Stimulated activated CD8-positive, alpha-beta memory T cell treated with anti-CD3 and anti-CD28 coated beads, Interleukin-12 subunit alpha, Interleukin-12 subunit beta, amount 100 ng/mL, for 1 hour (primary cell): ENCODE measurements around the gene GREM1.

Source experiments
- DNase-seq: peaks from one replicate; pipeline ENCODE4 v3.0.0-alpha.2; 2020; ENCODE audit warnings: low read depth

GREM1 gene

DNA sequence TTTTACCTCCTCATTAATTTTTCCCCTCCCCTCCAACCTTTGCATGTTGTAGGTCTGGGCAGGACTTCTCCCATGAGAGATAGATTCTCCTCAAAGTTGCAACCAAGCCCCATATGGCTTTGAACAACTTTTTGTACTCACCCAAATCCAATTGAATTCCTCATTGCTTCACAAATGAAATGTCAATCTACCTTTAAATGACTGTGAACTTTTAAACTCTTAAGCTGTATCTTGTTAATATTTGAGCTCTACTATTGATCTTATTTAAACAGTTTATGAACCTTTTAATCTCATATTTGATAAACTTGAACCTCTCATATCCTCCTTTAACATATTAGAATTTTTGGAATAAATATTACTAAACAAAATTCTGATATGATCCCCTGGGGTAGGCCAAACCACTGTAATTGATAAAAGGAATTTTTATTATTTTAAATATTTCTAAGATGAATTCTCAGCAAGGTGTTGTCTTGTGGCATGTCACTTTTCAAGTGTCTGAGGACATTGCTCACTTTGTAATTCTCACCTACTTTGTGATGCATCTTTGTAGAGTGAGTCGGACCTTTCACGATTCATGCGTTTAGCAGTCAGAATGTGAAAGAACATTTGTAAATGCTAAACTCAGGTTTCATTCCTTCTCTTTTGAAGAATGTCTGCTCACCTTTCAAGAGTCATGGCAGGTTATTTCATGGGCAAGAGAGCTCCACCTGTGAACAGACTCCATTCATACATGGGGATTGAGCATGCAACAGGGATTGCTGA lies 23.4 kb upstream of the GREM1 start:
- no peak for DNase-seq

DNA sequence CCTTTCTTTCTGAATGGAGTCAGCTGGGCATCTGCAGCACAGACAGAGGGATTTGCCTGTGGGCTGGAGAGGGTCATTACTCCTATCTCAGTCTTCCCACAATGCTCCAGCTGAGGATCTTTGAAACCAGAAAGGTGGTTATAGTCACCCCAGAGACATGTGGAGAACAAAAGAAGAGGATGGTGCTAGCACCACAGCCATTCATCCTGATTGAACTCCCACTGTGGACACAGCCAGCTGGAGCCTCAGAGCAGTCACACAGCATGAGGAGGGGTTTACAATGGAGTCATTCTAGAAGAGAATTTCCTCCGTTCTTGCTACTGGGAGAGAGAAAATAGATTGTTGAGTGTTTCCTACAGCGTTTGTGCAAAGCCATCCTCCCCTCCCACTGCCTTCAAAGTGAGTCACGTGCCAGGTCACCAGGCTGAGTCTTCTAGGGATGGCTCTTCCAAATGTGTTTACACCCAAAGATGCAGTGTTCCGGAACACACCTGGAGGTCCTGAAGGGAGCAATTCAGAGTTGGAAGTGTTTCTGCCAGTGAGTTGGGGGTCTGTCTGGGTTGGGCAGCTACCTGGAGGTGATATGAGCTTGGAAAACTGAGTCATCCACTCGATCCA lies 18.9 kb upstream of the GREM1 start:
- DNase-seq: no peak

- no peak for DNase-seq
Measured at GRCh38 chr15:32700501-32701150, 17.2 kb upstream of the GREM1 start.

DNA sequence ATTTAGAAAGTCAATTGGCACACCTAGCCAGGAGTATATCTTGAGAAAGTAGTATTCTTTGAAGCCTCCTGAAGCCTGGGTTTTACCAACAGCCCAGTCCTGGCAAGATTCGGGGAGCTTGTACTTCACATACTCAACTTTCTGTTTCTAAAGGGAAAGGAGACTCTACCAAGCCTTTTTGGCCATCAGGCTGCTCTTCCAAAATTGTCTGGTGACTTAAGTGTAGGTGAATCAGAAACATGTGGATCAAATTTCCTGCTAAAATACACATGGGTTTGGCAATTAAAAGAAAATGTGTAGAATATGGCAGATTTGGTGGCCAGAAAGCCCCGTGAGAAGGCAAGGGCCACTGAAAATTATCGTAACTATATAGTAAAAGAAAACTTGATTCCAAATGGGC lies 15.9 kb upstream of the GREM1 start:
- no peak for DNase-seq

GRCh38 chr15:32704395-32704981 lies 13.3 kb upstream of the GREM1 start:
- DNase-seq: no peak

DNA sequence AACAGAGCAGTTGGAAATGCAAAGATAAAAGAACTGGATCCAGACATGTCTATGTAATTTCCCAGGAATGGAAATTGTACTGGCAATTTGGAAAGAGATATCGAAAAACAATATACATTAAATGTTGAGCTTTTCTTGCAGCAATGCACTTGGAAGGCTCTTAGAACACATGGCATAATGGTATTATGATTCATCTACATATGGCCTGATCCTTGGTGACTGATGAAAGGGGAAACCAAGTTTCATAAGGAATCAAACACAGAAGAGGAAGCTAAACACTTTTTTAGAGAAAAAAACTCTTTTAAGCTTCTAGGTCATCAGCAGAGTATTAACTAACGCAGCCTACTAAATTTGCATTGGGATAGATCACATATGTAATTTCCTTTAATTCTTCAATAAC lies 12.4 kb upstream of the GREM1 start:
- DNase-seq: no peak

GRCh38 chr15:32706704-32707103 lies 11.1 kb upstream of the GREM1 start:
- no peak for DNase-seq

GRCh38 chr15:32707436-32707835 lies 10.4 kb upstream of the GREM1 start:
- no peak for DNase-seq

DNA sequence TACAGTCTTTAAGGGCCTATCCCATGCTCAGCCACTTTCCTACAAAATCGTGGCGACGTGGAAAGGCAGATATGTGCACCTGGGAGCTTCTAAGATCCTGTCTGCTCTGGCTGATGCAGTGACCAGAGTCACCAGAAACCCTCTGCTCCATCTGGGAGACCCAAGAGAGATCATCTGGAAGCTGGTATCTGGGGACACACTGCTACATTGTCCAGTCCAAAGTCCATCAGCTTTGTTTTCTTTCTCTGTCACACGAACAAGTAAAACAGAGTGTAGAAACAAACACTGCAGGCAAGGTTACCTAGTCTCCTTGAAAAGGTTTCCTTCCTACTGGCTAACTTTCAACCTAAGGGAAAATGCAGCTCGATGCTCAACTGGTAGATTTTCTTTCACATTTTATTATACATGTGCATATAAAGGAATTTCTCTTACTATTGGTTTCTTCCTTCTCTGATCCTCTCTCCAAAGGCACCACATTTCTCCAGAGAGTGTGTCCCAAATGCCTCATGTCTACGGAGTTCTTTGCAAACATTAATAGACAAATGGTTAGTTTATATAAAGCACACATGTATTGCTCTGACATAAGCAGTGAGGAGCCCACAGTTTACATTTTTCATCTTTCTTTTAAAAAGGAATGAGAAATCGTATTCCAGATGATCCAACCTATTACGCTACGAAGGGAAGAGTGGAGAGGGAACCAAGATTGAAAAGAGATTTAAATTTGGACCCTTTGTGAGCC lies 8.3 kb upstream of the GREM1 start:
- DNase-seq: no peak

GRCh38 chr15:32715276-32715675 lies 2.5 kb upstream of the GREM1 start:
- no peak for DNase-seq

DNA sequence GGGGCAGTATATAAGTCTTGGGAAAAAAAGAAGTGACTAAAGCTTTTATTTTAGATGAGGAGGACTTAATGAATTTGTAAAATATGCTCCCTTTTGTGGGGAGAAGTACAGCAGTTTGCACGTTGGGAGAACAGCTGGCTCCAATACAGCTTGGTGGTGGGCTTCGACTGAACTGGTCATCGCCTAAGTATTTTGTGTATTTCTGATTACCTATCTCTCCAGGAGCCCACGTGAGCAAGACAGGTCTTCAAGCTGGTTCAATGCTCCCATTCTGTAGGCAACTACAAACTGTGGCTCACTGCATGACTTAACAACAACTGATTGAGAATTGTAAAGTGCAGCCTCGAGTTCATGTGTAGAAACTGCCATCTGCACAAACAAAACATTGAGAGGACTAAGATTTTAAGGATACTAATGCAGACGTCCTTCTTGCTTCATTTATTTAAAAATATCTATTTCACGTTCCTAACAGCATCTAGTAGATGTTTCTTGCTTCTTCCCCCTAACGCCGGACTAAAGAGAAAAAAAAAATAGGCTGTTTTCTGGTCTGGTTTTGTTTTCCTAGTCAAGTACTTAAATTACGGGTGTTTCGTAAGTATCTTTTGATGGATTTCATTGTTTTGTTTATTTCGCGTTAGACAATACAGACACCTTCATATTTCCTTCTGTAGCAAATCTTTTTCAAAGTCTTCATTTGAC lies 1.4 kb upstream of the GREM1 start:
- DNase-seq: no peak

GRCh38 chr15:32716915-32717425 lies 834 bp upstream of the GREM1 start:
- no peak for DNase-seq

DNA sequence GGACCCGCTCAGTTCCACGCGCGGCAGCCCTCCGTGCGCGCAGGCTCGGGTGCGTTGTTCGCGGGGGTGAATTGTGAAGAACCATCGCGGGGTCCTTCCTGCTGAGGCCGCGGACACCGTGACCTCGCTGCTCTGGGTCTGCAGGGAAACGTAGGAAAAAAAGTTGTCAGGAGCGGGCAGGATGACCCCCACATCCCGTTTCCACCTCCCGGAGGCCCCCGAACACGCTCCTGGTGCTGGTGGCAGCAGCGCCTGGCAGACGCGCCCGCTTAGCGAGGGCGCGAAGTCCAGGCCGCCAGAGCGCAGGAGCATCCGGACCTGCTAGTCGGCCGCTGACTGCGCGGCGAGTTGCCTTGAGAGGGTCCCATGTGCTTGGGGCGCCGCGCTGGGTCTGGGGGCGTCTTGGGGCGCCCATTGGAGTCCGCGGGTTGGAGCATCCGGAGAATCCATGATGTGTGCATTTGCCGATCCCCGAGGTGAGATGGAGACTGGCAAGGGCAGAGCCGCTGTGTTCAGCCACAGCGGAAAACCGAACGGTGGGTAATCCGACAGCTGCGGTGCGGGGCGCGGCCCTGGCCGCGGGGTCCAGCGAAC lies 520 bp downstream of the GREM1 start:
- DNase-seq: no peak

DNA sequence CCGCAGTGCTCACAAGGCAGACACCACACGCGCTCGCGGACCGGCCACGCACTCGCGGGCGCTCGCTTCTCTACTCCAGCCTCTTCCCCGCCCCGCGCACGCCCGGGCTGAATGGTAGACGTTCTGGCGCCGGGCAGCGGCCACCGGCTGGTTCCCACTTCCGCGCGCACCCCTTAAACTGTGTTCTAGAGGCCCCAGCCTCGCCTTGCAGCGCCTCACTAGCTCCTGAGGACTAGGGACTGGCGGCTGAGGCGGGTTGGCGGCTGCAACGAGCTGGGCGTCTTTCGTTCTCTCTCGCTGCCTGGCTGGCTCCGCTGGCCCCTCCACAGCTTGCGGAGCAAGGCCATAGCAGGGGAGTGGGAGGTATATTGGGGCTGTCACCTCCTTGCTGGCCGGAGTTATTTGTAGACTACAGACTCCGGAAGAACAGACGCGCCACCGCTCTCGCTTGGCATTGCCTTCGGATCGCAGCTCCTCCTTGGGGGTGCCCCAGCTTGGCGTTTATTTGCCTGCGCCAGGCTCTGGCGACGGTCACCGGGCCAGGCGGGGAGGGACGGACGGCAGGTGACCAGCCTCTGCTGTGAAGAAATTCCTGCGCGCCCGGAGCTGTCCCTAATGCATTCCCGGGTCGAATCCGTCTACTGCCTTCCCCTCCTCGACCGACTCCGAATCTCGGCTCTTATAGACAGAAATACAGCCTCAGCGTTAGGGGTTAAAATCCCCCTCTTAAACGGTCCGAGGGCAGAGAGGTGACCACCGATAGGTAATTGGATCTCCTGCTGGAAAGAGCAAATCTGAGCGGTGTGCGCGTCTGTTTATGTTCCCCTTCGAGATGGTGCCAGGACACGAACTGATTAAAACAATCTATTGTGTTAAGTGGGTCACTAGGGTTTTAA lies 1.3 kb downstream of the GREM1 start:
- no peak for DNase-seq

DNA sequence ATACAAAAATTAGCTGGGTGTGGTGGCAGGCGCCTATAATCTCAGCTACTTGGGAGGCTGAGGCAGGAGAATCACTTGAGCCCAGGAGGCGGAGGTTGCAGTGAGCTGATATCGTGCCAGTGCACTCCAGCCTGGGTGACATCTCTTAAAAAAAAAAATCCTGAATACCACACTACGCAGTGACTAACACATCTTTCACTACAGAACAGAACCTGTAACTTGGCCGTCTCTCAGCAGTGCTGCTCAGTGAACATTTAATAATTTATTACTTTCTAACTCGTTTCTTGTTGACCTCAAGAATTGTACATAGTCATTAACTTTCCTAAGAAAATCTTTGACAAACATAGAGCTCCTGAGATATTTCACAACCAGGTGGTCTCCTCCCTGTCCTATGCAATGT lies 3.8 kb downstream of the GREM1 start:
- no peak for DNase-seq

- no peak for DNase-seq
Measured at GRCh38 chr15:32722136-32722535, 4.3 kb downstream of the GREM1 start.

DNA sequence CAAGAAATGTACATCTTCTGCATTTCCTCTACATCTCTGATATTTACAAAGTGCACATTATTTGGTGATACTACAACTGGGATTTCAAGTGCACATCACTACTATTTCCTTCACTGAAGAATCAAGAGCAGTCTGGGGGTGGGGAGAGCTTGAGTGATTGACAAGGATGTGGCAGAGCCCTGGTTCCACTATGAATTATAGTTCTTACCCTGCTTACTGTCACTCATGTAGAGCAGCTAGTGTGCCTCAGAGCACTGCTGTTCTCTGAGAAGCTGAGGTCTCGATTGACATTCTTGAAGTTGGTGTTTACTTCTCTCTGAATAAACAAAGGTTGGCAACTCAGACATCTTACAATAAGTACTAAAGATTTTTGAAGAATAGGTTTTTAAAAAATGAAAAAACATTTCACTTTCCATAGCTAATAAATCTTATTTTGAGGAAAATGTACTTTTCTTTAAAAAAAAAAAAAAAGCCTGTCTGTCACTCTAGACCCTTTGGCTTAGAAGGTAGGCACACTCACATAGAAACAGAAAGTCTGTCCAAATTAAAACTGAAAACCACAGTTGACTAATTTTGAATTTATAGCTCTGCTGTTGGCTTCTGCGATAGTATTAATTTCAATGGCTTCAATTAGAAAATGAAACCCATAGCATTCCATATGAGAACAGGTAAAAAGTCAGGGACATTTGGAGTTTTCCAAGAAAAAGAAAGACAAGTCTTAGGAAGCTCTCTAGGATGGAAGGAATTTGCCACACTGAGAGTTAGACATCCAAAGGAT lies 5.6 kb downstream of the GREM1 start:
- DNase-seq: no peak

DNA sequence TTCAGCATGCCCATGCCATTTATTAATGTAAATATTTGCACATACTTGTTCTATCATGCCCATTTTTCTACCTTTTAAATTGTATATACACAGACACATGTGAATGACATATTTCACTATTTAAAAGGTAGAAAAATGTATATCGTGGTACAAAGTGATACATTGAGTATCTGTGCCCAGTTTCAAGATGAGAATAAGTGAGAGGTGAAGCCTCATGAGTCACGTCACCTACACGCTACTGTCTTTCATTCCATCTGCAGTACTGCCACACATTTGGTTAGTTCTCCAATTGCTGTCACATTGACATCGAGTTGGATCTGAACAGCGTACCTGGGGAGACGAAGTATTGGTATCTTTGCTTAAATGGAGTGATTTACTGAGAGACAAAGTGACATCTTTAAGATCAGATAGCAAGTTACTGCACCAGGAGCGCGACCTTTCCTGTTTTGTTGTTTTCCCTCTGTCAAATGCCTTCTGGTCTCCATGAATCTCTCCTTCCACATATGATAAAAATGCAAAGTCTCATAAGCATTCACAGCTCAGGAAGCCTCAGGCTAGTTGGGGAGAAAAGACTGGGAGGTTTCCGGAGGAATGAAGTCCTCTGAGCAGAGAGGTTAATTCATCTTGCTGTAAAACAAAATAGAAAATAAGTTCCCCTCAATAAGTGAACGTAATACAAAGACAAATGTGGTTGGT lies 12.0 kb downstream of the GREM1 start:
- DNase-seq: no peak
